Dendritic cell treated with granulocyte-macrophage colony-stimulating factor and Interleukin-4, amounts not matched to agents 40 ng/mL and 50 ng/mL, for 4 days (primary cell): ENCODE data around the gene RHEX.

ENCODE experiments used
- H3K27ac Mint-ChIP-seq: one replicate; pipeline ENCODE4 v1.8.0; 2022; ENCODE audit warnings: mild to moderate bottlenecking, mixed read lengths
- H3K27me3 Mint-ChIP-seq: one replicate; pipeline ENCODE4 v1.8.0; 2022; ENCODE audit warnings: mild to moderate bottlenecking, mixed read lengths
- H3K36me3 Mint-ChIP-seq: one replicate; pipeline ENCODE4 v1.8.0; 2022; ENCODE audit warnings: low read depth, mixed read lengths
- H3K4me1 Mint-ChIP-seq: one replicate; pipeline ENCODE4 v1.8.0; 2022; ENCODE audit warnings: low read depth, mixed read lengths
- H3K4me3 Mint-ChIP-seq: one replicate; pipeline ENCODE4 v1.8.0; 2022; ENCODE audit warnings: mild to moderate bottlenecking, moderate library complexity, mixed read lengths
- H3K9me3 Mint-ChIP-seq: one replicate; pipeline ENCODE4 v1.8.0; 2022; ENCODE audit warnings: mixed read lengths
- intact Hi-C: fragments of 100-400 bp; cut with micrococcal nuclease; formaldehyde crosslinking; loops from one replicate; pipeline ENCODE4 v1.15.0; 2022

RHEX gene

DNA sequence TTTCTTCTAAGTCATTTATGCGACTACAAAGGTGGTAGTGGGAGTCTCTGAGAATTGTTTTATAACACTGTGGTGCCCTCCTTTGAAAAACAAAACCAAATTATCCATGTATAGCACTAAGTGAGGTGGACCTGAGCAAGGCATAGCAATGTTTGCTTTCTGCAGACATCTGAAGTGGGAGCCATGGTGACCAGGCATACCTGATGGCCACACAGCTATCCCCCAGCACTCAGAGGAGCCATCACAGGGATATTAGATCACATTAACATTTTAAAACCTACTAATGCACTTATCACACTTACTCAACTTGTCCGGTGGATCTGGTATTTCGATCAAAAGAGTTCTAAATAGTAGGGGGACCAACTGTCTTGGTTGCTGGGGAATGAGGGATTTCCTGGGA lies 89.0 kb downstream of the RHEX start:
- Mint-ChIP-seq H3K4me3 (no peak overlapping the region), H3K9me3 (no peaks in the 10 kb centered on the region), H3K36me3 (no peaks in the 10 kb centered on the region), H3K27ac (no peak overlapping the region), H3K27me3 (peaks cover 31% of the 10 kb centered on the region), H3K4me1 (no peaks in the 10 kb centered on the region)
- intact Hi-C loops: no loop called here

DNA sequence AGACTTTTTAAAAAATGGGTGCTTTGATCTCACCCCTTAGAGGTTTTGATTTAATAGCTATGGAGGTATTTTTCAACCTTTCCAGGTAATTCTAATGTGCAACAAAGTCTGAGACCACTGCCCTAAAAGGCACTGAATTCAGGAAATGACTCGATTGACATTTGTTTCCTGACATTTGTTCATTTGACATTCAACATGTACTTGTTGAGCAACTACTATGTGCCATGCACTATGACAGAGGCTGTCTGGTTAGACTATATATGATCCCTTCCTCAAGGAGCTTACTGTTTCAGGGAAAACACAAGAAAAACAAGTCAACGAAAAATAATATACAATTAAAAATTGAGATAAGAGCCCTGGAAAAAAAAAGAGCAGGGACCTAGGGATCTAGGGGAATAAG lies 89.8 kb downstream of the RHEX start:
- Mint-ChIP-seq H3K4me3 (no peak overlapping the region), H3K4me1 (no peaks in the 10 kb centered on the region), H3K27ac (no peak overlapping the region), H3K36me3 (no peaks in the 10 kb centered on the region), H3K9me3 (no peaks in the 10 kb centered on the region), H3K27me3 (peaks cover 31% of the 10 kb centered on the region)
- intact Hi-C loops: no loop called here

DNA sequence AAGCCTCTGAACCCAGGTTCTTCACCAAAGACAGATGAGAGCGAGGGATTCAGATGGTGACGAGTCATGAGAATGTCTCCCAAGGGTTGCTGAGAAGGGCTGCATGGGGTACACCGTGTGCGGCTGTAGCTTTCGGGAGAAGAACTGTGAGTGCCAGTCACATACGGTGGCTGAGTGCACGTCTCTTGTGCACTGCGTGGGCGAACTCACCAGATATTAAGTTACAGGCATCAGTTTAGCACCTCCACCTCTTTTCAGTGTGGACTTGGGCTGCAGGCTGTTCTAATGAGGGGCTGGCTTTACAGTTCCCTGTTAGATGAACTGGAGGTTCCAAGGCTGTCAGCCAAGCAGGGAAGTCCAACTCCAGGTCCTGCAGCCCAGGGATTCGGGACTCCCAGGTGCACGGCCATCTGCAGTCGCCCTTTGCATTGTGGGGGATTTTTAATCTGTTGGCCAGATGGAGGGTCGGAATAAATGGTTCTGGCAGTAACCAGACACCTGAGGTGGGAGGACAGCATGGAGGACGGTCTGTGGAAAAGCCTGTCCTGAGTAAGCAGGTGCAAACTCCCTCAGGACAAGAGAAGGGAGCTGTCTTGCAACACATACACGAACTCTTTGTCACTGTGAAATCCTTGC lies 90.7 kb downstream of the RHEX start:
- Mint-ChIP-seq H3K9me3 (no peaks in the 10 kb centered on the region), H3K36me3 (no peaks in the 10 kb centered on the region), H3K4me3 (no peak overlapping the region), H3K27me3 (peaks cover 29% of the 10 kb centered on the region), H3K4me1 (no peaks in the 10 kb centered on the region), H3K27ac (no peak overlapping the region)
- intact Hi-C loops: no loop called here

DNA sequence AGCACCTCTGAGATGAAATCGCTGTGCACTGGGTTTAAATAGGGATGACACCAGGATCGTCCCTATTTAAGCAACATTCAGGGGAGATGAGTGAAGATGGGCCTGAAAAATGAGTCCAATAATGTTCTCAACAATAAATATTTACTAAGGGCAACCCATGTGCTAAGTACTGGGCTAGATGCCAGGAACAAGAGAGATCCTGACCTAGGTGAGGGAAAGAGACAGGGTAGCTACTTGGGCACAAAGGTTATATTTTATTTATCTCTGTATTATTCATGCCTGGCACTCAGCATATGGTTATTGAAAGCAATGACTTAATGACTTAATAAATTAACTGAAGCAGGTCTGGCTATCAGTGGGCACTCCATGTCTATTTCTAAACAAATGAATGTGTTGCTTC lies 91.6 kb downstream of the RHEX start:
- intact Hi-C loops: no loop called here
- H3K27ac Mint-ChIP-seq: no peak overlapping the region
- peaks cover 25% of the 10 kb centered on the region for H3K27me3 Mint-ChIP-seq

DNA sequence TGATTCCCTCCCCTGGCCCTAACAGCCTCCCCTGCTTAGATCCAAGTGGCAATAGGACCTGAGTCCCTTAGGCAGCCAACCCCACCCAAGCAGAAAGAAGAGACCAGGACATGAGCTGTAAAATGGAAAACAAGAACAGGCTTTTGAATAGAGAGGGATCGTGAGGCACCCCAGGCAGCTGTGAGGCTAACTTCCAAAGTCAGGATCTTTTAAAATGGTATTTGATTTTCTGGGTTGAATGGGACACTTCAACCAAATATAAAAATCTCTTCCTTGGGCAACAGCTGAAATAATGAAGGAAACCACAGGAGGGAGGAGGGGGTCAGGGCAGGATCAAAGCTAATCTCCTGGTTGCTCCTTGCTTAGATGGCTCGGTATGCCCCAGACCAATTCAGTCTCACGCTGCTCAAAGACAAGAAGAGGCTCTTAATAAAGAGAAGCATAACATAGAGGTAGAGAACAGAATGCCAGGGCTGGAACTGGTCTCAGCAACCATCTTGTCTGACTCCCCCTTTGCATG lies 92.9 kb downstream of the RHEX start:
- H3K36me3 Mint-ChIP-seq: no peaks in the 10 kb centered on the region
- H3K27ac Mint-ChIP-seq: no peak overlapping the region
- H3K27me3 Mint-ChIP-seq: peaks cover 18% of the 10 kb centered on the region
- intact Hi-C loops: no loop called here
- H3K4me3 Mint-ChIP-seq: no peak overlapping the region
- H3K9me3 Mint-ChIP-seq: no peaks in the 10 kb centered on the region
- no peaks in the 10 kb centered on the region for H3K4me1 Mint-ChIP-seq

More for the DNA sequence above, 91.6 kb downstream of the RHEX start:
- Mint-ChIP-seq H3K36me3 (no peaks in the 10 kb centered on the region), H3K9me3 (no peaks in the 10 kb centered on the region), H3K4me3 (no peak overlapping the region), H3K4me1 (no peaks in the 10 kb centered on the region)
